ENCODE data around the gene NUP93.

NUP93 gene

GRCh38 chr16:56894331-56894917 is 164.5 kb downstream of the NUP93 start:
- DNase-seq (ENCODE audit: low spot score): no peak

GRCh38 chr16:56895813-56896212 is 165.9 kb downstream of the NUP93 start:
- no peak for DNase-seq (ENCODE audit: low spot score)

DNA sequence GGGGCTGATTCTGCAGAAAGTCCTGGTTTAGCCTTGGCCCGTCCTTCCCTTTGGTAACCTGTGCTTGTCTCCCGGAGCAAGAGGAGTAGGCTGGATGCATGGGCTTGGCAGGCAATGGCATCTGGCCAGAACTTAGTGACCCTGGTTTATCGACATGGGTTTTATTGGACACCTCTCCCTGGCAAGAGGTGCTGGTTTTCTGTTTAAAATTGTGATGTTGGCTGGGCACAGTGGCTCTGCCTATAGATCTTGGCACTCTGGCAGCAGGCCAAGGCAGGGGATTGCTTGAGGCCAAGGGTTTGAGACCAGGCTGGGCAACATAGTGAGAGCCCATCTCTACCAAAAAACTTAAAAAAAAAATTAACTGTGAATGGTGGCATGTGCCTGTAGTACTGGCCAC is 166.3 kb downstream of the NUP93 start:
- no peak for DNase-seq (ENCODE audit: low spot score)

DNA sequence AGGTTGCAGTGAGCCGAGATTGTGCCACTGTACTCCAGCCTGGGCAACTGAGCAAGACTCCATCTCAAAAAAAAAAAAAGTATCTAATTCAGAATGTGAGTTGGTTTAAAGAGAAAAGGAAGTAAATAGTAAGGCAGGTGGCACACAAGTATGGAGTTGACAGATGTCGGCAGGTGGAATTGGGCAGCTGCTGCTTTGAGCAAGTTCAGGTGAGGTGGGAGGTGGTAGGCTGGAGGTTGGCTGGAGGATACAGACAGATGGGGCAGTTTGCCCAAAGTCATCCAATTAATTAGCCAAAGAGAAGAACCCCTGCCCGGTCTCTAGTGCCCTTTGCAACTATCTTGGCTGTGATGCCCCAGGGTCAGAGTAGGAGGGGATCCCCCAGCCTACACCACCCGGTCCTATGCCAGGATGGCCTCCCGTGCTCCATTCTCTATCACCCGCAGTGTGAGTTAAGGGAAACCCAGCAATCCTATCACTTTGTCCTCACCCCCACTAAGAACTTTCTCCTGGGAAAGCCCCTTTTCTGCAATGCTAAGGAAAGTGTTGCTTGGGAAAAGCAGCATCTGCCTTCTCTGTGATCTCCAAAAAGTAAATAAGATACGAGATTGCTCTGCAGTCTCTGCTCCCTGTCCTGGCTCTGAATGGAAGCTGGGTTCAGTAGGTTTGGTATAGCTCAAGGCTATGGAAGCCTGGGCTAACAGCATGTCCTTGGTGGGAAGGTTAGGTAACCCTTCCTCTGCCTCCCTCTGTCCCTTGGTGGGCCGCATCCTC is 167.3 kb downstream of the NUP93 start:
- no peak for DNase-seq (ENCODE audit: low spot score)

- DNase-seq (ENCODE audit: low spot score): no peak
These were observed 168.9 kb downstream of the NUP93 start for GRCh38 chr16:56898847-56899246.

Data from D341Med (cell line).